DND-41 (cell line): ENCODE results near the gene MED12L.

Source experiments
- EZH2 ChIP-seq: IDR thresholded peaks from 3 replicates; pipeline ENCODE4 v1.6.1; 2012; ENCODE audit warnings: borderline replicate concordance, low read depth, mild to moderate bottlenecking, moderate library complexity, low read length, inconsistent platforms; ENCODE audit not compliant: severe bottlenecking
- TF ChIP-seq, protein P1 (sequence below): IDR thresholded peaks from 2 replicates; pipeline ENCODE4 v1.5.1; 2012; ENCODE audit warnings: borderline replicate concordance, low read length, moderate library complexity, mild to moderate bottlenecking; ENCODE audit not compliant: poor library complexity, severe bottlenecking; ENCODE audit errors: extremely low read depth

GRCh38 chr3:151478335-151478697 lies 392.9 kb downstream of the MED12L start:
- TF ChIP-seq, protein P1, sequence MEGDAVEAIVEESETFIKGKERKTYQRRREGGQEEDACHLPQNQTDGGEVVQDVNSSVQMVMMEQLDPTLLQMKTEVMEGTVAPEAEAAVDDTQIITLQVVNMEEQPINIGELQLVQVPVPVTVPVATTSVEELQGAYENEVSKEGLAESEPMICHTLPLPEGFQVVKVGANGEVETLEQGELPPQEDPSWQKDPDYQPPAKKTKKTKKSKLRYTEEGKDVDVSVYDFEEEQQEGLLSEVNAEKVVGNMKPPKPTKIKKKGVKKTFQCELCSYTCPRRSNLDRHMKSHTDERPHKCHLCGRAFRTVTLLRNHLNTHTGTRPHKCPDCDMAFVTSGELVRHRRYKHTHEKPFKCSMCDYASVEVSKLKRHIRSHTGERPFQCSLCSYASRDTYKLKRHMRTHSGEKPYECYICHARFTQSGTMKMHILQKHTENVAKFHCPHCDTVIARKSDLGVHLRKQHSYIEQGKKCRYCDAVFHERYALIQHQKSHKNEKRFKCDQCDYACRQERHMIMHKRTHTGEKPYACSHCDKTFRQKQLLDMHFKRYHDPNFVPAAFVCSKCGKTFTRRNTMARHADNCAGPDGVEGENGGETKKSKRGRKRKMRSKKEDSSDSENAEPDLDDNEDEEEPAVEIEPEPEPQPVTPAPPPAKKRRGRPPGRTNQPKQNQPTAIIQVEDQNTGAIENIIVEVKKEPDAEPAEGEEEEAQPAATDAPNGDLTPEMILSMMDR, result no peak
- no peak for TF ChIP-seq EZH2
